ENCODE measurements around the gene SIRT1. TPM values are rescaled to one million over a fixed set of nuclear protein-coding genes. Genes with fewer than 3 reads are reported as not detected.
A peak's percentile ranks its signal among the peaks of the same experiment; 100 is the strongest.

SIRT1 gene
- polyA plus RNA-seq, 3 donors: 4.4 to 8.4 (median 8.3) TPM

- no peak for TF ChIP-seq CTCF (IDR thresholded peaks at IDR 0.05)
- peaks cover 0 to under 1% of the 10 kb centered on the region in 2 donors for H3K4me1 ChIP-seq (ENCODE audit: control insufficient read depth in 1 of 2, insufficient read depth in 2 of 2, low read length in 2 of 2)
- no peak overlapping the region for H3K9ac ChIP-seq (ENCODE audit: insufficient read depth, low read length, poor library complexity, severe bottlenecking)
- no peak overlapping the region for H3K4me3 ChIP-seq (replicated peaks in 1 of 3; ENCODE audit: low read depth in 2 of 3, low read length in 3 of 3)
- H3K79me2 ChIP-seq (ENCODE audit: insufficient read depth, low read length): no peaks in the 10 kb centered on the region
- 93% methylated on average over 3 of the region's 7 CpGs for WGBS (ENCODE audit: insufficient coverage)
- peaks cover 0 to 2% (median 0%) of the 10 kb centered on the region in 7 donors for H3K9me3 Mint-ChIP-seq
- H3K4me1 Mint-ChIP-seq: peaks cover 2% of the 10 kb centered on the region
- no peak overlapping the region for H3K27ac ChIP-seq (ENCODE audit: low read depth in 1 of 2, low read length in 2 of 2)
- no peaks in the 10 kb centered on the region for H4K20me1 ChIP-seq (ENCODE audit: insufficient read depth, low read length)
- H3K4me2 ChIP-seq (replicated peaks; ENCODE audit: extremely low read depth, low read length, poor library complexity, severe bottlenecking): no peak overlapping the region
- H3K27ac Mint-ChIP-seq: no peak overlapping the region
- no peaks in the 10 kb centered on the region for H3K27me3 ChIP-seq (ENCODE audit: control insufficient read depth in 2 of 2, insufficient read depth in 2 of 2, low read length in 2 of 2)
- H2AFZ ChIP-seq (ENCODE audit: insufficient read depth, low read depth, low read length, poor library complexity, severe bottlenecking): no peak overlapping the region
- no peaks in the 10 kb centered on the region for H3K36me3 Mint-ChIP-seq
- H3K9me3 ChIP-seq (replicated peaks in 1 of 2; ENCODE audit: control insufficient read depth in 1 of 2, insufficient read depth in 1 of 2, low read length in 2 of 2): no peaks in the 10 kb centered on the region
- intact Hi-C loops (cut with micrococcal nuclease): no loop called here
- H3K36me3 ChIP-seq (replicated peaks in 1 of 2; ENCODE audit: control insufficient read depth in 1 of 2, insufficient read depth in 2 of 2, low read length in 2 of 2): no peaks in the 10 kb centered on the region
- H3K4me3 Mint-ChIP-seq: no peak overlapping the region
- H3K27me3 Mint-ChIP-seq (ENCODE audit: low read depth in 3 of 3): peaks cover 4 to 12% (median 10%) of the 10 kb centered on the region in 3 donors
- no peak for DNase-seq
These were observed 6.3 kb upstream of the SIRT1 start for GRCh38 chr10:67878133-67878532.

- H3K4me3 ChIP-seq (replicated peaks in 1 of 3; ENCODE audit: low read depth in 2 of 3, low read length in 3 of 3): peak overlapping the region; percentile 26 to 89 (median 48)
- peak overlapping the region; percentile 77 for H3K9ac ChIP-seq (ENCODE audit: insufficient read depth, low read length, poor library complexity, severe bottlenecking)
- peak in 1 of 3 donors; percentile 56 for DNase-seq
- no peak for TF ChIP-seq CTCF (IDR thresholded peaks at IDR 0.05)
- Mint-ChIP-seq H3K4me3 (peak overlapping the region; percentile 77 to 90), H3K9me3 (peaks cover 0 to 2% (median 0%) of the 10 kb centered on the region in 7 donors), H3K4me1 (peaks cover 24% of the 10 kb centered on the region), H3K36me3 (peaks cover 20 to 21% of the 10 kb centered on the region in 2 donors), H3K27me3 (ENCODE audit: low read depth in 3 of 3) (peaks cover 0 to 4% (median 2%) of the 10 kb centered on the region in 3 donors), H3K27ac (peak overlapping the region; percentile 90 to 97 (median 94))
- peaks cover 24 to 32% of the 10 kb centered on the region in 2 donors for H3K4me1 ChIP-seq (ENCODE audit: control insufficient read depth in 1 of 2, insufficient read depth in 2 of 2, low read length in 2 of 2)
- peaks cover 19 to 22% of the 10 kb centered on the region in 2 donors for H3K36me3 ChIP-seq (replicated peaks in 1 of 2; ENCODE audit: control insufficient read depth in 1 of 2, insufficient read depth in 2 of 2, low read length in 2 of 2)
- intact Hi-C loops (cut with micrococcal nuclease): loop anchor here (2.0 to 10.0 kb wide), 4 partner anchors 35 to 841 kb away; partner anchors contain the start of genes CCAR1 (in 1 of the 2), HERC4 (in 1 of the 2), HNRNPH3 (in 1 of the 2) and PBLD (in 1 of the 2)
- peaks cover 36% of the 10 kb centered on the region for H3K79me2 ChIP-seq (ENCODE audit: insufficient read depth, low read length)
- H4K20me1 ChIP-seq (ENCODE audit: insufficient read depth, low read length): peaks cover 38% of the 10 kb centered on the region
- WGBS (ENCODE audit: insufficient coverage): 20% methylated on average over 4 of the region's 13 CpGs
- H3K27ac ChIP-seq (ENCODE audit: low read depth in 1 of 2, low read length in 2 of 2): peak overlapping the region; percentile 70 to 87
- H2AFZ ChIP-seq (ENCODE audit: insufficient read depth, low read depth, low read length, poor library complexity, severe bottlenecking): peak overlapping the region; percentile 85
- H3K4me2 ChIP-seq (replicated peaks; ENCODE audit: extremely low read depth, low read length, poor library complexity, severe bottlenecking): peak overlapping the region; percentile 86
- no peaks in the 10 kb centered on the region for H3K9me3 ChIP-seq (replicated peaks in 1 of 2; ENCODE audit: control insufficient read depth in 1 of 2, insufficient read depth in 1 of 2, low read length in 2 of 2)
- H3K27me3 ChIP-seq (ENCODE audit: control insufficient read depth in 2 of 2, insufficient read depth in 2 of 2, low read length in 2 of 2): no peaks in the 10 kb centered on the region
These were observed 645 bp upstream of the SIRT1 start for GRCh38 chr10:67883710-67884312.

All from CD14-positive monocyte (primary cell).